Measurements from ENCODE around the gene PDZRN3. TPM values are rescaled to one million over a fixed set of nuclear protein-coding genes. Genes with fewer than 3 reads are reported as not detected.

Gene PDZRN3
- total RNA-seq, 1 donor from 2014 or later = 21.9 TPM

GRCh38 chr3:73383470-73384049, 241.2 kb downstream of the PDZRN3 start:
- no peaks in the 10 kb centered on the region for H3K9me3 Mint-ChIP-seq (ENCODE audit: unreplicated experiment)
- TF ChIP-seq CTCF (IDR thresholded peaks at IDR 0.05; ENCODE audit: partially characterized antibody, unreplicated experiment) = no peak
- no peak overlapping the region for H3K4me3 Mint-ChIP-seq (ENCODE audit: unreplicated experiment)
- no peak overlapping the region for H3K27ac Mint-ChIP-seq (ENCODE audit: unreplicated experiment)
- no peak for DNase-seq
- no peaks in the 10 kb centered on the region for H3K27me3 Mint-ChIP-seq (ENCODE audit: unreplicated experiment)
- H3K36me3 Mint-ChIP-seq (ENCODE audit: unreplicated experiment) = peaks cover 13% of the 10 kb centered on the region
- H3K4me1 Mint-ChIP-seq (ENCODE audit: low read depth, unreplicated experiment) = no peaks in the 10 kb centered on the region

DNA sequence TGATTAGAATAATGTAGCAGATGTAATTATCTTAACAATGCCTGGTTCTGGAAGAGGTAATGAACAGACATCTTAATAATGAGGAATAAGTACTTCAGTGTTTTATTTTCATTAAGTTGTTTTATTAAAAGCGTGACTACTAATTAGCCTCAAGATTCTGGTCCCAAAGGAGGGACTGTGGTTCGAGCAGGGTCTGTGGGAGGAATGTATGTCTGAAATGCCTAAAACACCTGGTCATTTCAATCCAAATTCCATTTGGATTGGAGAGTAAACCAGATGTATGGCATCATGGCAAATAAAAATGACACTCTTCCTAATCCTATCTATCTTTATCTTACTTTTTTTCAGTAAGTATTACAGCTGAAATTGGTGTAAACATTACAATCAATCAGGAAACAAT, 243.2 kb downstream of the PDZRN3 start:
- H3K36me3 Mint-ChIP-seq (ENCODE audit: unreplicated experiment) = peaks cover 13% of the 10 kb centered on the region
- H3K4me3 Mint-ChIP-seq (ENCODE audit: unreplicated experiment) = no peak overlapping the region

GRCh38 chr3:73380735-73381532, 243.8 kb downstream of the PDZRN3 start:
- Mint-ChIP-seq H3K9me3 (ENCODE audit: unreplicated experiment) (no peaks in the 10 kb centered on the region), H3K27ac (ENCODE audit: unreplicated experiment) (no peak overlapping the region), H3K36me3 (ENCODE audit: unreplicated experiment) (peaks cover 13% of the 10 kb centered on the region), H3K27me3 (ENCODE audit: unreplicated experiment) (no peaks in the 10 kb centered on the region), H3K4me1 (ENCODE audit: low read depth, unreplicated experiment) (no peaks in the 10 kb centered on the region), H3K4me3 (ENCODE audit: unreplicated experiment) (no peak overlapping the region)
- no peak for DNase-seq
- no peak for TF ChIP-seq CTCF (IDR thresholded peaks at IDR 0.05; ENCODE audit: partially characterized antibody, unreplicated experiment)

More for the DNA sequence above, 243.2 kb downstream of the PDZRN3 start:
- H3K27me3 Mint-ChIP-seq (ENCODE audit: unreplicated experiment) = no peaks in the 10 kb centered on the region
- H3K27ac Mint-ChIP-seq (ENCODE audit: unreplicated experiment) = no peak overlapping the region
- no peaks in the 10 kb centered on the region for H3K9me3 Mint-ChIP-seq (ENCODE audit: unreplicated experiment)
- no peak for DNase-seq
- TF ChIP-seq CTCF (IDR thresholded peaks at IDR 0.05; ENCODE audit: partially characterized antibody, unreplicated experiment) = no peak
- no peaks in the 10 kb centered on the region for H3K4me1 Mint-ChIP-seq (ENCODE audit: low read depth, unreplicated experiment)

- H3K9me3 Mint-ChIP-seq (ENCODE audit: unreplicated experiment) = no peaks in the 10 kb centered on the region
- H3K27me3 Mint-ChIP-seq (ENCODE audit: unreplicated experiment) = no peaks in the 10 kb centered on the region
- H3K4me1 Mint-ChIP-seq (ENCODE audit: low read depth, unreplicated experiment) = no peaks in the 10 kb centered on the region
- DNase-seq = no peak
- no peak overlapping the region for H3K4me3 Mint-ChIP-seq (ENCODE audit: unreplicated experiment)
- no peak for TF ChIP-seq CTCF (IDR thresholded peaks at IDR 0.05; ENCODE audit: partially characterized antibody, unreplicated experiment)
- H3K27ac Mint-ChIP-seq (ENCODE audit: unreplicated experiment) = no peak overlapping the region
- peaks cover 13% of the 10 kb centered on the region for H3K36me3 Mint-ChIP-seq (ENCODE audit: unreplicated experiment)
Observed at GRCh38 chr3:73379465-73379864, 245.3 kb downstream of the PDZRN3 start.

DNA sequence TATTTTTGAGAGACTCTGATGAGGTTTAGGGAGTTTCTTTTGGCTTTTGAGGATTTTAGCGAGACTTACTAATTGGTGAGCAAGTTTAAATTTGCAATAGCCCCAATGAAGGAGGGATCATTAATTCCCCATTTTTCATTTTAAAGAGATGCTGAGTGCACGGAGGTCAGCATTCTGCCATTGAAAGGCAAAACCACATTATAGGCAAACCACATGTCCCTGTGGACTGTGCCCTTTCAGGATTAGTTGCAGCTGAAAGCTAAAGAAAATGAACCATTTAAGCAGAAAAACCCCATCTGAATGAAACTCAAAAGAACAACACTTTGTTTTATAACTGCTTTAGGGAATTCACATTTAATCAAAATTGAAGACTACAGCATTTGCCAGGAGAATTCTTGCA, 246.5 kb downstream of the PDZRN3 start:
- Mint-ChIP-seq H3K4me1 (ENCODE audit: low read depth, unreplicated experiment) (no peaks in the 10 kb centered on the region), H3K9me3 (ENCODE audit: unreplicated experiment) (no peaks in the 10 kb centered on the region), H3K27me3 (ENCODE audit: unreplicated experiment) (no peaks in the 10 kb centered on the region), H3K27ac (ENCODE audit: unreplicated experiment) (no peak overlapping the region), H3K36me3 (ENCODE audit: unreplicated experiment) (peaks cover 8% of the 10 kb centered on the region), H3K4me3 (ENCODE audit: unreplicated experiment) (no peak overlapping the region)
- no peak for TF ChIP-seq CTCF (IDR thresholded peaks at IDR 0.05; ENCODE audit: partially characterized antibody, unreplicated experiment)
- DNase-seq = no peak

All from glutamatergic neuron (in vitro differentiated cells).